T-helper 22 cell (primary cell): ENCODE results near the gene KIFC3.
A peak's percentile ranks its signal among the peaks of the same experiment; 100 is the strongest.

Experiments used
- DNase-seq: peaks from one replicate; pipeline ENCODE4 v3.0.0-alpha.2; 2020; ENCODE audit warnings: low read depth

KIFC3 gene

GRCh38 chr16:57764341-57765159, 37.7 kb downstream of the KIFC3 start:
- no peak for DNase-seq

- DNase-seq = no peak
Measured at GRCh38 chr16:57764006-57764340, 38.3 kb downstream of the KIFC3 start.

- DNase-seq = no peak
Measured at GRCh38 chr16:57763285-57764005, 38.8 kb downstream of the KIFC3 start.

- DNase-seq = no peak
Measured at GRCh38 chr16:57762365-57763040, 39.8 kb downstream of the KIFC3 start.

GRCh38 chr16:57761957-57762356, 40.3 kb downstream of the KIFC3 start:
- no peak for DNase-seq

GRCh38 chr16:57761301-57761700, 41.0 kb downstream of the KIFC3 start:
- DNase-seq = no peak

- DNase-seq = no peak
Measured at GRCh38 chr16:57760357-57761160, 41.7 kb downstream of the KIFC3 start.

- no peak for DNase-seq
Measured at GRCh38 chr16:57759541-57760356, 42.5 kb downstream of the KIFC3 start.

- DNase-seq = no peak
Measured at GRCh38 chr16:57759131-57759530, 43.2 kb downstream of the KIFC3 start.

- DNase-seq = no peak
Measured at GRCh38 chr16:57758331-57759117, 43.8 kb downstream of the KIFC3 start.

- DNase-seq = no peak
Measured at GRCh38 chr16:57757883-57758282, 44.4 kb downstream of the KIFC3 start.

GRCh38 chr16:57757326-57757786, 44.9 kb downstream of the KIFC3 start:
- DNase-seq = peak; percentile 59

GRCh38 chr16:57756424-57757325, 45.6 kb downstream of the KIFC3 start:
- DNase-seq = no peak

GRCh38 chr16:57755726-57756423, 46.4 kb downstream of the KIFC3 start:
- DNase-seq = no peak

GRCh38 chr16:57755061-57755684, 47.1 kb downstream of the KIFC3 start:
- DNase-seq = no peak

GRCh38 chr16:57754354-57755060, 47.8 kb downstream of the KIFC3 start:
- no peak for DNase-seq
